Measurements from ENCODE around the gene MOG.
"Not testable (repeated sequence)": the region's sequence is repeated elsewhere in the genome, so short reads cannot be mapped to it uniquely, and the experiment has no call there.

Gene MOG

DNA sequence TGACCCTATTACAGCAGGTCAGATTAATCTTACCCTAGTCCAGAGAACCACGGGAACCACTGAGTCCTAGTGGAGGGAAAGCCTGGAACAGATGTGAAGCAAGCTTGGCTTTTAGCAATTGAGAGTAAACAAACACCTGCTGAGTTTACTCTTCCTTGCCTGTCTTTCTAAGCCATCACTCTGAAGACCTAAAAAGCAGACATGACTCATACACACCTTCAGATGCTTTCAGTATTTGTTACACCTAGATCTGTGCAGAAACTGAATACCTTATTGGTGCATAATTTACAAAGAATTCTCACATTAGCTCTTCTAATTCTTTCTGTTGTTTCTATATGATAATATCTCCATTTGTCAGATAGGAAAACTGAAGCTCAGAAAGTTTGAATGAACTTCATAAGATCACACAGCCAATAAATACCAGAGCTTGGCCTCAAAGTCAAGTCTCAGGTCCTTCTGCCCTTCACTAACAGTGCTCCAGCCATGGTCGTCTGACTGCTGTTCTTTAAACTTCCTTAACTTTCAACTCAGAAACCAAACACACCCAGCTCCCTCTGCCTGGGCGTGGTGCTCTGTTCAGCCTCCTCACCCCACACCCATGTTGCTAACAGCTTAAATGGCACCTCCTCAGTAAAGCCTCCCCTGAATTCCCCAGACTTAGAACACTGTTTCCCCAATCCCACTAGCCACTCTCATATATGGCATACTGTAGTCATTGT, 15.3 kb upstream of the MOG start:
- DNase-seq (ENCODE audit: low read depth in 2 of 2): no peak

DNA sequence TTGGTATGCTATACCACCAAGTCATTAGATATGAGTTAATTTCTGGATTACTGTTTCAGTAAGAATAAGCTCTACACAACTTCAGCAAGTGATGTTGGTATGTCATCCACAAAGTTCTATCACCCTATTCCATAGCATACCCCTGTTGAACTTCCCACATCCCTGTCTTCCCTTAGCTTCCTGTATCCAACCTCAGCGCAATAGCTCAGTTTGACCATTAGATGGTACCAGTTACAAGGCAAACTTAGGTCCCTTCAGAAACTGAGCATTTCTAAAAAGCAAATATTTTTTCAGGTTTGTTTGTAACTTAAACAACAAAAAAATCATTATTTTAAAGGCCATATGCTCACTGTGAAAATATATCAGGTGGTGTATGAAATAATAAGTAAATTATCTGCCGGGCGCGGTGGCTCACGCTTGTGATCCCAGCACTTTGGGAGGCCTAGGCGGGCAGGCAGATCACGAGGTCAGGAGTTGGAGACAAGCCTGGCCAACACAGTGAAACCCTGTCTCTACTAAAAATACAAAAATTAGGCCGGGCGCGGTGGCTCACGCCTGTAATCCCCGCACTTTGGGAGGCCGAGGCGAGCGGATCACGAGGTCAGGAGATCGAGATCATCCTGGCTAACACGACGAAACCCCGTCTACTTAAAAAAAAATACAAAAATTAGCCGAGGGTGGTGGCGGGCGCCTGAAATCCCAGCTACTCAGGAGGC, 8.8 kb upstream of the MOG start:
- no peak for DNase-seq (ENCODE audit: low read depth in 2 of 2)

DNA sequence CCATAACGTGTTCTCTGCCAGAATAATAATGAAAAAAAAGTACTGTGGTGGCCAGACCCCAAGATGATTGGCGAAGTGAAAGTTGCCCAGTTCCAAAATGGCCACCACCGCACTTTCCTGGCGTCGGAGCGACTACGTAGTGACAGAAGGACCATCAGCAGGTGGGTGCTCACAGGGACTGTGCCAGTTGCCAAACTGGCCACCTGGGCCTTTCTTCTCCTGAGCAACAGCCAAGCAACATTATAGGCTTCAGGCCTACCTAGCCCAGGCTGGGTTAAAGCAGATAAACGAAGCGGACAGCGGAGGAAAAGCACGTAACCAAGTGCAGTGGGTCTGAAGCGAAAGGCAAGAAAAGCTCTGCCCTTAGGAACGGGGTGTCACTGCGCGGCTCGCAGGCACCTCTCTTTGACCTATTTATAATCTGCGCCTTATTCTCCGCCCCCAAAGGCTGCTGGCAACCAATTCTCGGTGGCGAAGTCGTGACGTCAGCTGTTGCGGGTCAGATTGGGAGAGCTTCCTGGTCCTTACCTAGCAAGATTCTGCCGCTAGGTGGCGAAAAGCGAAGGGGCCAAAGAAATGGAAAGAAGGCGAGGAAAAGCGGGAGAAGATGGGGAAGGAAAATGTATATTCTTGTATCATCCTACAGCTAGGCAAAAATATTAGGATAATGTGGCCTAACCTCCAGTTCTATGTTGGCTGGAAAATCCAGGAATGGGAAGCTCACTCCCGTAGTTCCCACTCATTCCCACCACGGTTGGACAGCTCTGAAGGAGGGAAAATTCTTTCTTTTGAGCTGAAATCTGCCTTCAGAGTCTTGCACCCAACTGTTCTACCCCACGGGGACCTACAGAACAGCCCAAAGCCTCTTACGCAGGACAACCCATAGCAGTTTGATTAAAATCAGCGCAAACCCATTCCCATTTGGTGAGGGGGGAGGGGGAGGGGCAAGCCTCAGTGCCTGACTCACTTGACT, 6.9 kb upstream of the MOG start:
- peak; percentile 97 for DNase-seq (ENCODE audit: low read depth in 2 of 2)

DNA sequence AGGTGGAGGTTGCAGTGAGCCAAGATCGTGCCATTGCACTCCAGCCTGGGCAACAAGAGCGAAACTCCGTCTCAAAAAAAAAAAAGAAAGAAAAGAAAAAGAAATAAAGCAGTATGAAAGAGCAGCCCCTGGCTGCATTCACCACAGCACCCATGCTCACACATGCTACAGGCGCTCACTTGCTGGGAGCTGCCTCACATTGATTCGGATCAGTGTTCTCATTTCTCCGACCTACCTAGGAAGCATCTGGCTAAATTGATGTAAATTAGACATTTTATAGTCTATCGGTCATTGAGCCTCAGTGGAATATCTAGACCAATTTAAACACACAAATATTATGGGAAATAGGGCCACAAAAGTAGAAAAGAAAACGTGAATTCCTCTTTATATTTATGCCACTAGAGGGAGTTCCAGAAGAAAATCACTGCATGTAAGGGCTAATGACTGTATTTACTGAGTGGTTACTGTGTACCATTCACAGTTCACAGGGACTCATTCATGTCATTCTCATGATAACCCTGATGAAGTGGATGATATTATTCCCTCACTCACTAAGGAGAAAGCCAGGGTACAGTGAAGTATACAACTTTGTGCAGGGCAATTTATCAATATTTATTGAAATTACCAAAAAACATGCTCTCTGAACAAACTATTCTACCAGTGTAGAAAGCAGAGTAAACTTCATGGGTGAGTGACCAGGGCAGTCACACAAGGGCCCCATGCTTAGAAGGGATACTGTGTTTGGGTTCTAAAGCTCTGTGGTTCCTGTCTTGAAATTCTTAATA, 5.3 kb upstream of the MOG start:
- DNase-seq (ENCODE audit: low read depth in 2 of 2): no peak

DNA sequence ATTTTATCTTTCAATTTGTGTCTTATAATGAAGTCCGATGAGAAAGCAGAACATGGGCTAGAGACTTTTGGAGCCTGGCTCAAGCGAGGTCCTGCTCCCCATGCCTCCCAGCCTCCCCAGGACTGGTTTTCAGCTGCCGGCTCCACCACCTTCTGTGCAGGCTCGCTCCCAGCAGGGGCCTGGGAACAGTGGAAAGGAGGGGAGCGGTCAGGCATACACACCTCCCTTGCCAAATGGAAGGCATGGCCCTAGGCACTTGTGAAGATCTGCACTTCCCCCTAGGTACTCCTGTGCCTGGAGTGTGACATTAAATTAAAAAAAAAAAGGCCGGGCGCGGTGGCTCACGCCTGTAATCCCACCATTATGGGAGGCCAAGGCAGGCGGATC, 4.7 kb upstream of the MOG start:
- DNase-seq (ENCODE audit: low read depth in 2 of 2): no peak

DNA sequence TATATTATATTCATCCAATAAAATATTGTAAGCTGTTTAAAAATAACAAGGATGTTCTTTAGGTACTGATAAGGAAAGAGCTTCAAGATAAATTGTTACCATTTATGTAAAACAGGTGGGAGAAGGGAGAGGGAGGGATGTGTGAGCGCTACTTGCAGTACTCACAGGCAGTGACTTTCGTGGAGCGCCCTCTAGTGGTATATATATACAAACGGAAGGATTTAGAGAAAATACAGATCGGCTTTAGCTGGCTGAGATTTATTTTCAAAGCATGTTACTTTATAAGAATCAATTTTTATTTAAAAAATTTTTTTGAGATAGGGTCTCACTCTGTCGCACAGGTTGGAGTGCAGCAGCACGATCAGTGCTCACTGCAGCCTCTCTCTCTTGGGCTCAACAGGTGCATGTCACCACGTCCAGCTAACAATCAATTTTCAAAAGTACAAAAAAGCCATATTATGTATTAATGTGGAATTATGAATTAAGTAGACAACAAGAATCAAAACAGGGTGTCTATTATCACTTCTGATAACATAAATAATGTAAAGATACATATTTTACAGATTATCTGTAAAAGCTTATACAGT, 3.3 kb upstream of the MOG start:
- DNase-seq (ENCODE audit: low read depth in 2 of 2): no peak

DNA sequence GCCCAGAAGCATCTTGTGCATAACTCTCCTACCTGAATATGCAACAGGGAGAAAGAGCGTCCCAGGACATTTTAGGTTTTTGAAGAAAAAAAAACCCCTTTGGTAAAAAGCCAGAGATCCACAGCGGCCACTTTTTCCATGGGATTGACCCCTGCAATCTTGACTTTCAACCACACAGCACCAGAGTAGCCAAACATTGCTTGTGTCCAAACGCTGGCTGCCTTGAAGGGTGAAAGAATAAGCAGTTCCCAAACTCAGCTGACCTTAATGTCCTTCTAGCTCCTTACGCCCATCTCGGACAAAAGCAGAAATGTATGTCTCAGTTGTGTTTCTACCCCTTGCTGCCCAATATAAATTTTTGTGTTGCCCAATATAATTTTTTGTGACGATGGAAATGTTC, 1.2 kb upstream of the MOG start:
- no peak for DNase-seq (ENCODE audit: low read depth in 2 of 2)

DNA sequence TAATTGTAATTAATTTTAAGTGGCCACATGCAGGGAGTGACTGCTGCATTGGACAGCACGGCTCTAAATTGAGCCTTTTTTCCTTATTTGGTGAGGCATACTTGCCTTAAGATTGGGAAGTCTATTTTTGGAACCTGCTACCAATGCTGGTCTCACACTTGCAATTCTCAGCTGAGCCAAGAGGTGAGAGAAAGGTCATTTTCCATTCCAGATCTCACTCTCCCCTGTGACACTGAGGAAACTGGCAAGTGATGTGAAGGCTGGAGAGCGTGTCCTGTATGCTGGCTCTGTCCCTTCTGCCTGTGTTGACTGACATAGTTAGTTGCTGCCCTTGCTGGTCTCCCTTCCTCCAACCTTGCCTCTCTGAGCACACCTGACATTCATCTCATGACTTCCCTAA, 735 bp upstream of the MOG start:
- DNase-seq (ENCODE audit: low read depth in 2 of 2): no peak

DNA sequence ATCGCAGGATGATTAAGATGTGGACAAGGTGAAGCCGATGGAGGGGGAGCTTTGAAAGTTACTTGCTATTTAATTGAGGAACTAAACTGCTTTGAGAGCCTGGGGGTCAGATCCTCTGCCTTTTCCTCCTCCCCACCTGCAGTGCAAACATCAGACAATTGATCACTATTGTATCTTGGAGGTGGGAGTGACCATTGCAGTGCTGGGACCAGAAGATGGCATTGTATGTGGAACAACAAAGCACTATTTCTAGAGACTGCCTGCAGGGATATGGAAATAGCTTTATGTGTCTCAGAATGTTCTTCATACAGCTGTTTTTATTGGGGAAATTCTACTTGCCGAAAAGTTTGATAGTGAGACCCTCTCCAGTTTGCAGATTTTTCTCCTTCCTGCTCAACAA, 4.2 kb downstream of the MOG start:
- DNase-seq (ENCODE audit: low read depth in 2 of 2): no peak

DNA sequence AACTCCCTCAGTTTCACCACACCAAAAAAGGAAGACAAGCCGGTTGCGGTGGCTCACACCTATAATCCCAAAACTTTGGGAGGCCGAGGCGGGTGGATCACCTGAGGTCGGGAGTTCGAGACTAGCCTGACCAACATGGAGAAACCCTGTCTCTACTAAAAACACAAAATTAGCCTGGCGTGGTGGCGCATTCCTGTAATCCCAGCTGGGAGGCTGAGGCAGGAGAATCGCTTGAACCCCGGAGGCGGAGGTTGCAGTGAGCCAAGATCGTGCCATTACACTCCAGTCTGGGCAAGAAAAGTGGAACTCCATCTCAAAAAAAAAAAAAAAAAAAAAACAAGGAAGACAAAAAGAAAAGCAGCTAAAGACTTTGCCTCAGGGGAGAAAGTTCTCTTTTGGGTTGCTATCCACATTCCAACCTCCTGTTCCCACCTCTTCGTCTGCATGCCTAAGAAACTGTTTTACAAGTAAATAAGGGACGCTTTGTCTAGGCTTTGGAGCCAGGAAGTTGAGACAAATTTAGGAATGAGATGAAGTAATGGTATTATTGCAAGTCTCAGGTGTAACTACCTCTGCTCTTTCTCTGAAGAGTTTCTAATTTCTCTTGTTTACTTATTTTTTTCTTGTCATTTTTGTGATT, 4.7 kb downstream of the MOG start:
- DNase-seq (ENCODE audit: low read depth in 2 of 2): not testable (repeated sequence)

DNA sequence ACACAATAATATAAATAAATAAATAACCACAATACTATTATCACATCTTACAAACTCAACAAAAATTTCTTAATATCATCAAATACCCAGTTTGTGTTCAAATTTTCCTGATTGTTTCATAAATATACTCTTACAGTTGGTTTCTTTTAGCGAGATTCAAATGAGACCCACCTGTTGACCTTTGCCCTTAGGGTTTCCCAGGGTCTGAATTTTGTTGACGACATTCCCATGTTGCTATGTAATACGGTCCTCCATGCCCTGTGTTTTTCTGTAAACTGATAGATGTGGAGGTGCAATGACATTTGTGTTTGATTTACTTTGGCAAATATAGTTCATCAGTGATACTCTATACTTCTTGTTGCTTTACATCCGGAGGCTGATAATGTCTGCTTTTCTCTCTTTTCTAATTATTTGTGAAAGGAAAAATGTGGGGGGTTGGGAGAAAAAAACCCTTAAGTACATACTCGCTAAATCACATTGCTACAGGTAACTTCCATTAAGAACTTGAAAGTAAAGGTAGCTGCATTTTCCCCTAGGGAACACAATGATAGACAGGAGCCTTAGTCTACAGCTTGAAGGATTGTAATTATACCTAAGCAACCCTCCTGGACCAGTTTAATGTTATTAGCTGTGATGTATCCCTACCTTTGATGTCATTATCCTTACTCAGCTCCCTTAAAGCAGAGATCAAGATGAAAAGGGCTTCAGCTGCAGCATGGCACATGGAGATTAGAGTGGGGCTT, 6.6 kb downstream of the MOG start:
- DNase-seq (ENCODE audit: low read depth in 2 of 2): no peak

DNA sequence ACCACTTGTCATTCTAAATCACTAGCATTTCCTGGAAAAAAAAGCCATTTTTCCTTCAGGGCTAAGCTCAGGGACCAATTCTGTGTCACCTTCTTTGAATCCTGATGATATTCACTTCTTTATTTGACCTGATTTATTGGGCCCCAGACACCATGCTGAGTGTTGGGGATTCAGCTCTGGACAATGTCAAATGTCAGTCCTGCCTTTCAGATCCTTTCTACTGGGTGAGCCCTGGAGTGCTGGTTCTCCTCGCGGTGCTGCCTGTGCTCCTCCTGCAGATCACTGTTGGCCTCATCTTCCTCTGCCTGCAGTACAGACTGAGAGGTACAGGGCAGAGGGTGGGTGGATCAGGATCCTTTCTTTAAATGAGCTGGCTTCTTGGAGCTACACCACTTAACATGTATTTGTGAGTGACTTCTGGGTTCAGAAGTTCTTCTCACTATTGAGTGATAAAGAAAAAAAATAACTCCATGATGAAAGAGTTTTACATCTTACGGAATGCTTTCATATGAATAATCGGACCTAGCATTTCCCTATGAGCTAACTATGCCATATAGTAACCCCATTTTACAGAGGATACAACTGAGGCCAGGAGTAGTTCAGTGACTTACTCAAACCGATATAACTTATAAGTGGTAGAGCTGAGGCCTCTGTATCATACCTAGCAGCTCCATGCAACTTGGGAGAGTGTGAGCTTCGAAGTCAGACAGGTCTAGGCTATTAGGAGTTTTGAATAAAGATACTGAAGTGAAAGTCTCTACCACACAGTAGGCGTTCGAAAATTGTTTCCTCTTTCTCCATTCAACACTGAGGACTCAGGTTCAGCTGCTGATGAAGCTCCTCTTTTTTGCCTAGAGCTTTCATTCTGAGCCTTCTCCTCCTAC, 9.3 kb downstream of the MOG start:
- no peak for DNase-seq (ENCODE audit: low read depth in 2 of 2)

DNA sequence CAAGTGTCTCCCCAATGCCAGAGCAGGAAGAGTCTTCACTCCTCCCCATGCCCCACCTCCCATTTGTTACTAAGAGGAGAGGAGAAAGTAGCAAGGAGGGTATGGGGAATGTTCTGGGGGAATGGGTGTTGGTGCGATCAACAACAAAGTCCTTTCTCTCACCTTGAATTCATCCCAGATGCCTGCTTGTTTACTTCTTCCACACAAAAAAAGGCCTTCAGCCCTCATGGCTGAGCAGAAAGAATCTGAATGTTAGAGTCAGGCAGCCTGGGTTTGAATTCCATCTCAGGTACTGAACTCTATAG, 9.9 kb downstream of the MOG start:
- no peak for DNase-seq (ENCODE audit: low read depth in 2 of 2)

DNA sequence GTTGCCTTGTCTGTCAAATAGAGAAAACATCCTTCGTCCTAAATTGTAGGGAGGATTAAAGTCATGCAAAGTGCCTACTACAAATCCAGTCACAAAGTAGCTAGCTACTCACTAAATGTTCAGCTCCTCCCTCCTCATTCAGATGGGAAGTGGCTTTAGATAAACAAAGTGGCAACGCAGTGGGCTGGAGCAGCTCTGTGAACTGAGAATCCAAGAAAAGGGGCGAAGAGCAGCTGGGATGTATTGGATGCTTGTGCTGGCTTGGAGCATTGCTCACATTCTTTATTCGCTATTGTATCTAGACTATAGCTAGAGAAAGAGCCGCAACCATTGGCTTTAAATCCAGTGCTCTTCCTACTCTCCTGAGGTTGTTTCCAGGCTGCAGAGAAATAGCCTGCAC, 10.3 kb downstream of the MOG start:
- DNase-seq (ENCODE audit: low read depth in 2 of 2): no peak

DNA sequence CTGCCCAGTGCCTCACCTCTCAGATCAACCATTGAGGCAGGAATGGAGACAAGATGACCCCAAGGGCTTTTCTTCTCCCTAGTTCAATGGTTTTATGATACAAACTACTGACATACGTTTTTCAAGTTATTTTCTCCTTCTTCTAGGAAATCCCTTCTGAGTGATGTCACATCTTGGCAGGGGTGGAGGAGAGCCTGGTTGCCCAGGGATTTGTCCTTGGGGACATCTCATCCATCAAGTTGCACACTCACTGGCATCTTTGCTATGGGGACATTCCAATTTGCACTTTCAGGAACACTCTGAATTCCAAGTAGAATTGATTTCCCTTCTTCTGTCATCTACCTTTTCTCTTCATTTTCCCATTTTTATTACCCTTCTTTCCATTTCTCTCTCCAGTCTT, 14.1 kb downstream of the MOG start:
- DNase-seq (ENCODE audit: low read depth in 2 of 2): no peak

DNA sequence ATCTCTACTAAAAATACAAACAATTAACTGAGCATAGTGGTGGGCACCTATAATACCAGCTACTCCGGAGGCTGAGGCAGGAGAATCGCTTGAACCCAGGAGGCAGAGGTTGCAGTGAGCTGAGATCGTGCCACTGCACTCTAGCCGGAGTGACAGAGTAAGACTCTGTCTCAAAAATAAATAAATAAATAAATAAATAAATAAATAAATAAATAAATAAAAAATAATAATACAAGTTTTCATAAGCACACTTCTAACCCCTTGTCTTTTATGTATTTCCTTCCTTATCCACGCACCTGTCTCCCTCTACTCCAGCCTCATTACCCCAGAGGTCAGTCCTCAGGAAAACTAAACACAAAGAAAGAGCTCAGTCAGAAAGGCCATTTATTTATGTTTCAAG, 15.2 kb downstream of the MOG start:
- not testable (repeated sequence) for DNase-seq (ENCODE audit: low read depth in 2 of 2)

DNA sequence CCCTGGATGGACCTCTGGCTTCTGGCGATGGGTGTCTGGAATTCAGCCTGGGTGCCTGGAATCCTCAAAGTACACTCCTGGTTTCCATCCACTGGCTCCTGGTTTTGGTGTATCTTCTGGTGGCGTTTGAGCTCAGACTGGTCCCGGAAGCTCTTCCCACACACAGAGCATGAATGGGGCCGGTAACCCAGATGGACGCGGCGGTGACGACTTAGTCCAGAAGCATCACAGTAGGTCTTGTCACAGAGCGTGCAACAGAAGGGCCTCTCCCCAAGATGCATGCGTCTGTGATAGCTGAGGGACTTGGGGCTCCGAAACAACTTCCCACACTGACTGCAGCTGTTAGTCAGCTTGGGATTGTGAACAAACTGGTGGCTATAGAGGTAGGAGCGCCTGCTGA, 16.3 kb downstream of the MOG start:
- DNase-seq (ENCODE audit: low read depth in 2 of 2): no peak

DNA sequence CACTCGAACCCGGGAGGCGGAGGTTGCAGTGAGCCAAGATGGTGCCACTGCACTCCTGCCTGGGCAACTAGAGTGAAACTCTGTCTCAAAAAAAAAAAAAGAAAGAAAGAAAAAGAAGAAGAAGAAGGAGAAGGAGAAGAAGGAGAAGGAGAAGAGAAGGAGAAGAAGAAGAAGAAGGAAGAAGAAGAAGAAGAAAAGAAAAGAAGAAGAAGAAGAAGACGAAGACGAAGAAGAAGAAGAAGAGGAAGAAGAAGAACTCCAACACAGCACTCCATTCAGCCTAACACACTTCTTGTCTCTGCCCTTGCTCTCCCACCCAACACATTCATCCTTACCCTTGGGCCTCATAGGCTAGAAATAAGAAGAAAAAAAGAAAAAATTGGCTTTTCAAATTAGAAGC, 17.1 kb downstream of the MOG start:
- no peak for DNase-seq (ENCODE audit: low read depth in 2 of 2)

DNA sequence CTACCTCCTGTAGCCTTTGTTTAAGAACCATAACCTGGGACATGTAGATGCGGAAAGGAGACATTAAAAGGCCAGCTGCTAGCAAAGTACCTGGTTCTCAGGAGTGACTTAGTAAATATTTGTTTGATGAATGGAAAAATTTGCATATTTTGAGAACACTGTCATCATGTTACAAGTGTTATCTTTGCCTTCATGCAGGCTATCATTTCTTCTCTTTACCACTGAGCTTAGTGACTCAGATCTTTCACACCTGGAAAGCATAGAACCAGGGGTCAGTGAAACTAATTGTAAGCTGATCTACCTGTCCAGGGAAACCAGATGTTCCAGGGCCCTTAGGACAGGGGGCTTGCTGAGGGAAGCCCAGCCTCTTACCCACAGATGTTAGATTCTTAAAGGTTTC, 18.7 kb downstream of the MOG start:
- no peak for DNase-seq (ENCODE audit: low read depth in 2 of 2)
